ENCODE data around the gene CYP27B1. TPM values are rescaled to one million over a fixed set of nuclear protein-coding genes. Genes with fewer than 3 reads are reported as not detected.

CYP27B1 gene
- total and polyA plus RNA-seq, 2 donors (not counting 3 experiments of a cell fraction or from before 2014, with no cell fraction given), result 0.62 to 2.7 TPM

GRCh38 chr12:57719777-57720605, 46.9 kb downstream of the CYP27B1 start:
- Histone ChIP-seq H3K9ac (replicated peaks; ENCODE audit: extremely low read depth, insufficient read depth, low read length) (no peak overlapping the region), H3K36me3 (ENCODE audit: control insufficient read depth in 2 of 2, extremely low read depth in 1 of 2, insufficient read depth in 2 of 2, low read length in 2 of 2) (peaks cover 0 to 36% of the 10 kb centered on the region in 2 experiments), H3K4me3 (replicated peaks in 1 of 3; ENCODE audit: insufficient read depth in 1 of 3, low read depth in 1 of 3, low read length in 3 of 3) (no peak overlapping the region), H4K20me1 (replicated peaks; ENCODE audit: control insufficient read depth, extremely low read depth, insufficient read depth, low read length) (no peaks in the 10 kb centered on the region), H2AFZ (ENCODE audit: low read depth, low read length) (no peak overlapping the region), H3K4me1 (ENCODE audit: control insufficient read depth, extremely low read depth, insufficient read depth, low read length) (no peaks in the 10 kb centered on the region), H3K9me3 (replicated peaks; ENCODE audit: control insufficient read depth, insufficient read depth, low read length) (no peaks in the 10 kb centered on the region), H3K27me3 (ENCODE audit: control insufficient read depth in 2 of 2, insufficient read depth in 2 of 2, low read length in 2 of 2) (no peaks in the 10 kb centered on the region), H3K4me2 (ENCODE audit: insufficient read depth, low read length) (no peak overlapping the region), H3K9me1 (replicated peaks; ENCODE audit: control insufficient read depth, extremely low read depth, insufficient read depth, low read length) (no peaks in the 10 kb centered on the region), H3K79me2 (ENCODE audit: control insufficient read depth, insufficient read depth, low read length) (no peaks in the 10 kb centered on the region), H3K27ac (ENCODE audit: insufficient read depth, low read depth, low read length) (no peak overlapping the region)
- dilution Hi-C loops (cut with MboI; ENCODE audit: extremely low pct_ligation_motif_present, low sequenced_read_pairs), result no loop called here
- DNase-seq (ENCODE audit: low read depth, low spot score) (no peak), FAIRE-seq (no peak)
- no peak for TF ChIP-seq FOS (IDR thresholded peaks at IDR 0.05; ENCODE audit: borderline replicate concordance, insufficient read depth, low read length)
- no peak for TF ChIP-seq MYC (IDR thresholded peaks at IDR 0.05; ENCODE audit: low read depth, low read length)
- TF ChIP-seq EZH2 (IDR thresholded peaks at IDR 0.05; ENCODE audit: borderline replicate concordance, low read depth, low read length, severe bottlenecking), result no peak
- TF ChIP-seq GATA2 (IDR thresholded peaks at IDR 0.05; ENCODE audit: insufficient read depth, insufficient read length, low read depth, low read length), result no peak
- TF ChIP-seq POLR2AphosphoS5 (IDR thresholded peaks at IDR 0.05; ENCODE audit: insufficient read depth, low read depth, low read length), result no peak
- TF ChIP-seq MAX (IDR thresholded peaks at IDR 0.05; ENCODE audit: insufficient read depth, insufficient read length), result no peak
- TF ChIP-seq JUN (IDR thresholded peaks at IDR 0.05; ENCODE audit: borderline replicate concordance, insufficient read depth, insufficient read length, low read depth), result no peak
- TF ChIP-seq, protein P1, sequence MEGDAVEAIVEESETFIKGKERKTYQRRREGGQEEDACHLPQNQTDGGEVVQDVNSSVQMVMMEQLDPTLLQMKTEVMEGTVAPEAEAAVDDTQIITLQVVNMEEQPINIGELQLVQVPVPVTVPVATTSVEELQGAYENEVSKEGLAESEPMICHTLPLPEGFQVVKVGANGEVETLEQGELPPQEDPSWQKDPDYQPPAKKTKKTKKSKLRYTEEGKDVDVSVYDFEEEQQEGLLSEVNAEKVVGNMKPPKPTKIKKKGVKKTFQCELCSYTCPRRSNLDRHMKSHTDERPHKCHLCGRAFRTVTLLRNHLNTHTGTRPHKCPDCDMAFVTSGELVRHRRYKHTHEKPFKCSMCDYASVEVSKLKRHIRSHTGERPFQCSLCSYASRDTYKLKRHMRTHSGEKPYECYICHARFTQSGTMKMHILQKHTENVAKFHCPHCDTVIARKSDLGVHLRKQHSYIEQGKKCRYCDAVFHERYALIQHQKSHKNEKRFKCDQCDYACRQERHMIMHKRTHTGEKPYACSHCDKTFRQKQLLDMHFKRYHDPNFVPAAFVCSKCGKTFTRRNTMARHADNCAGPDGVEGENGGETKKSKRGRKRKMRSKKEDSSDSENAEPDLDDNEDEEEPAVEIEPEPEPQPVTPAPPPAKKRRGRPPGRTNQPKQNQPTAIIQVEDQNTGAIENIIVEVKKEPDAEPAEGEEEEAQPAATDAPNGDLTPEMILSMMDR (IDR thresholded peaks at IDR 0.05; ENCODE audit: extremely low read depth in 1 of 2, insufficient read depth in 1 of 2, low read depth in 1 of 2, low read length in 2 of 2), result no peak
- no peak for TF ChIP-seq POLR2A (IDR thresholded peaks at IDR 0.05; ENCODE audit: low read depth, low read length)
- ChIA-PET CTCF (interaction anchor here (1.0 kb wide), 1 partner anchor 137 kb away, joined by 3 read pairs; no protein-coding TSS in a partner anchor), POLR2A (no interaction called here)
- intact Hi-C loops (cut with micrococcal nuclease), result no loop called here
- no TSS peak for BruUV-seq (replicated peaks)

Measured in endothelial cell of umbilical vein (primary cell).